A673 (cell line): ENCODE data around the gene INSR. TPM values are rescaled to one million over a fixed set of nuclear protein-coding genes. Genes with fewer than 3 reads are reported as not detected.

ENCODE experiments used
- BruUV-seq: library from RNA; stranded (reverse); fragments of 400-500 nt; replicated peaks from 2 replicates; lab custom pipeline; 2021; lab: Mats Ljungman, UMichigan
- CTCF ChIA-PET: fragments of 300-600 bp; sonication (Branson Sonifier 250); formaldehyde crosslinking; loops from one replicate; lab custom pipeline; 2022; ENCODE audit warnings: antibody characterized with exemption; lab: Charles Lee
- POLR2A ChIA-PET: fragments of 300-600 bp; sonication (Branson Sonifier 250); formaldehyde crosslinking; loops from one replicate; lab custom pipeline; 2022; ENCODE audit warnings: antibody characterized with exemption; ENCODE audit not compliant: low non-redundant PET; lab: Charles Lee
- DNase-seq: peaks from one replicate; pipeline ENCODE4 v3.0.0-alpha.2; 2015; ENCODE audit warnings: low spot score
- H3K27ac ChIP-seq: fragments of 200-600 bp; sonication (generic); 2 replicates; pipeline ENCODE4 v1.5.1; 2016; ENCODE audit warnings: mixed run types, low read depth, mild to moderate bottlenecking, mixed read lengths, antibody characterized with exemption, low read length; ENCODE audit not compliant: poor library complexity, severe bottlenecking
- H3K27me3 ChIP-seq: fragments of 200-600 bp; sonication (generic); replicated peaks from 2 replicates; pipeline ENCODE4 v1.6.1; 2017; ENCODE audit warnings: mixed run types, low read depth, mild to moderate bottlenecking, mixed read lengths, antibody characterized with exemption, low read length; ENCODE audit not compliant: insufficient read depth, poor library complexity
- H3K36me3 ChIP-seq: fragments of 200-600 bp; sonication (generic); 2 replicates; pipeline ENCODE4 v1.6.1; 2016; ENCODE audit warnings: mixed run types, mild to moderate bottlenecking, mixed read lengths, antibody characterized with exemption, low read length; ENCODE audit not compliant: insufficient read depth, poor library complexity, severe bottlenecking
- H3K4me1 ChIP-seq: fragments of 200-600 bp; sonication (generic); 2 replicates; pipeline ENCODE4 v1.6.1; 2017; ENCODE audit warnings: mixed run types, mild to moderate bottlenecking, mixed read lengths, antibody characterized with exemption, low read length; ENCODE audit not compliant: insufficient read depth, poor library complexity, severe bottlenecking
- H3K4me3 ChIP-seq: fragments of 200-600 bp; sonication (generic); 2 replicates; pipeline ENCODE4 v1.5.1; 2016; ENCODE audit warnings: low read depth, mixed run types, mild to moderate bottlenecking, mixed read lengths, low read length; ENCODE audit not compliant: poor library complexity, severe bottlenecking
- H3K9me3 ChIP-seq: fragments of 200-600 bp; sonication (generic); 2 replicates; pipeline ENCODE4 v1.6.1; 2016; ENCODE audit warnings: mixed run types, low read depth, mild to moderate bottlenecking, mixed read lengths, antibody characterized with exemption, low read length; ENCODE audit not compliant: poor library complexity, severe bottlenecking
- EZH2 ChIP-seq: fragments of 200-600 bp; sonication (generic); IDR thresholded peaks from 2 replicates; pipeline ENCODE4 v1.6.1; 2017; ENCODE audit warnings: borderline replicate concordance, low read depth, mild to moderate bottlenecking, mixed read lengths, antibody characterized with exemption, low read length; ENCODE audit not compliant: poor library complexity, severe bottlenecking
- intact Hi-C: fragments of 100-400 bp; cut with micrococcal nuclease; formaldehyde crosslinking; loops from one replicate; pipeline ENCODE4 v1.10.0; 2022; ENCODE audit not compliant: unreplicated experiment
- total RNA-seq: library from RNA; stranded (reverse); gene quantifications from 2 replicates; pipeline ENCODE4 v1.2.3, GENCODE V29; 2021
- TF ChIP-seq, protein P1 (sequence below): fragments of 300-800, 200-600 bp; sonication (generic); conservative IDR thresholded peaks from 2 replicates; pipeline ENCODE4 v1.5.1; 2017; ENCODE audit warnings: low read depth, mild to moderate bottlenecking, antibody characterized with exemption, low read length, moderate library complexity, mixed read lengths

INSR gene
- total RNA-seq, 1 experiment from 2014 or later = 12.9 TPM

DNA sequence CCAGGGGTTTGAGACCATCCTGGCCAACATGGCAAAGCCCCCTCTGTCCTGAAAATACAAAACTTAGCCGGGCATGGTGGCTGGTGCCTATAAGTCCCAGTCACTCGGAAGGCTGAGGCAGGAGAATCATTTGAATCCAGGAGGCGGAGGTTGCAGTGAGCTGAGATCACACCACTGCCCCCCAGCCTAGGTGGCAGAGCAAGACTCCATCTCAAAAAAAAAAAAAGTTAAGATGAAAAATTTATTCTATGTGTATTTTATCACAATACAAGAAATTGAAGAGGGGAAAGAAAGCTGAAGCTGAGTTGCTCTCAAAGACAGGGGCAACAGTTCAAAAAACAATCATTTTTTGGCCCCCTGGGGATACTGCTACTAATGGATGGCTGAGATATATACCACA, 31.1 kb downstream of the INSR start:
- Histone ChIP-seq H3K27ac (no peak overlapping the region), H3K36me3 (no peaks in the 10 kb centered on the region), H3K27me3 (no peaks in the 10 kb centered on the region), H3K4me3 (no peak overlapping the region), H3K9me3 (no peaks in the 10 kb centered on the region), H3K4me1 (no peaks in the 10 kb centered on the region)
- POLR2A ChIA-PET = no interaction called here
- intact Hi-C loops = no loop called here
- BruUV-seq = no TSS peak
- no peak for DNase-seq
- TF ChIP-seq, protein P1, sequence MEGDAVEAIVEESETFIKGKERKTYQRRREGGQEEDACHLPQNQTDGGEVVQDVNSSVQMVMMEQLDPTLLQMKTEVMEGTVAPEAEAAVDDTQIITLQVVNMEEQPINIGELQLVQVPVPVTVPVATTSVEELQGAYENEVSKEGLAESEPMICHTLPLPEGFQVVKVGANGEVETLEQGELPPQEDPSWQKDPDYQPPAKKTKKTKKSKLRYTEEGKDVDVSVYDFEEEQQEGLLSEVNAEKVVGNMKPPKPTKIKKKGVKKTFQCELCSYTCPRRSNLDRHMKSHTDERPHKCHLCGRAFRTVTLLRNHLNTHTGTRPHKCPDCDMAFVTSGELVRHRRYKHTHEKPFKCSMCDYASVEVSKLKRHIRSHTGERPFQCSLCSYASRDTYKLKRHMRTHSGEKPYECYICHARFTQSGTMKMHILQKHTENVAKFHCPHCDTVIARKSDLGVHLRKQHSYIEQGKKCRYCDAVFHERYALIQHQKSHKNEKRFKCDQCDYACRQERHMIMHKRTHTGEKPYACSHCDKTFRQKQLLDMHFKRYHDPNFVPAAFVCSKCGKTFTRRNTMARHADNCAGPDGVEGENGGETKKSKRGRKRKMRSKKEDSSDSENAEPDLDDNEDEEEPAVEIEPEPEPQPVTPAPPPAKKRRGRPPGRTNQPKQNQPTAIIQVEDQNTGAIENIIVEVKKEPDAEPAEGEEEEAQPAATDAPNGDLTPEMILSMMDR = no peak
- no peak for TF ChIP-seq EZH2
- CTCF ChIA-PET = no interaction called here

DNA sequence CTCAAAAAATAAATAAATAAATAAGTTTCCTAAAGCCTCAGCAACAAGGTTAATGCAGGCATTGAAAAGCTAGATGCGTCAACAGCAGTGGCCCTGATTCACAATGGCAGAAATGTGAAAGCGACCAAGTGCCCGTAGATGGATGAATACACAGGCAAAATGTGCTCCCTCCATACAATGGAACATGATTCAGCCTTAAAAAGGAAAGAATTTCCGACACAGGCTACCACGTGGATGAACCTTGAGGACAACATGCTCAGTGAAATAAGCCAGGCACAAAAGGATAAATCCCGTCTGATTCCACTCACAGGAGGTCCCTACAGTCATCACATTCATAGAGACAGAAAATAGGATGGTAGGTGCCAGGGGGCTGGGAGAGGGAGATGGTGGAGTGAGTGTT, 31.7 kb downstream of the INSR start:
- Histone ChIP-seq H3K4me3 (no peak overlapping the region), H3K4me1 (no peaks in the 10 kb centered on the region), H3K27ac (no peak overlapping the region), H3K9me3 (no peaks in the 10 kb centered on the region), H3K36me3 (no peaks in the 10 kb centered on the region), H3K27me3 (no peaks in the 10 kb centered on the region)
- ChIA-PET CTCF (interaction anchor here (0.5 kb wide), 1 partner anchor 79 kb away, joined by 7 read pairs; no protein-coding TSS in a partner anchor), POLR2A (no interaction called here)
- no peak for TF ChIP-seq EZH2
- TF ChIP-seq, protein P1 = no peak
- DNase-seq = no peak
- intact Hi-C loops = no loop called here
- no TSS peak for BruUV-seq

DNA sequence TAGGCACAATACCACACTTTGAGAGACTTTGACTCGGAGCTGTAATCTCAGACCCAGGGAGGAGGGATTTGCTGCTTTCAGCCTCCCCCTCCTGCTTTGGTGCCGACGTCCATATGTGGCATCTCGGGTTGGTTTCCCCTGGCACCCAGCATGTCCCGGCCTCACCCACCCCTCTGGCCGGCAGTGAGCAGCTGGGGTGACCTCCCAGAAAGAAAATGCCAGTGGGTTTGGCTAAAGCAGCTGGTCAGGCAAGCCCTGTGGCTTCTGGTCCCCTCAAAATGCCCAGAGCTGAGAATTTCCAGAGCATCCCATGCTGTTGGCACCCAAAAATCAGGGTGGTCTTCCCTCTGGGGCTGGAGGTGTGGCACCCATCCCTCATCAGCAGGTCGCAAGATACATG, 34.1 kb downstream of the INSR start:
- no peak for DNase-seq
- CTCF ChIA-PET = no interaction called here
- Histone ChIP-seq H3K9me3 (no peaks in the 10 kb centered on the region), H3K4me1 (no peaks in the 10 kb centered on the region), H3K4me3 (no peak overlapping the region), H3K36me3 (no peaks in the 10 kb centered on the region), H3K27ac (no peak overlapping the region), H3K27me3 (no peaks in the 10 kb centered on the region)
- intact Hi-C loops = no loop called here
- POLR2A ChIA-PET = no interaction called here
- BruUV-seq = no TSS peak
- no peak for TF ChIP-seq EZH2
- TF ChIP-seq, protein P1 = no peak
